Forelimb muscle (tissue), 1 donor: ENCODE measurements around the gene PTEN. TPM values are rescaled to one million over a fixed set of nuclear protein-coding genes. Genes with fewer than 3 reads are reported as not detected.
"Not testable (repeated sequence)": the region's sequence is repeated elsewhere in the genome, so short reads cannot be mapped to it uniquely, and the experiment has no call there.

Experiments used
- DNase-seq: peaks from one replicate; pipeline ENCODE4 v3.0.0-alpha.2; 2013; ENCODE audit warnings: low read depth
- polyA plus RNA-seq: library from polyadenylated mRNA; unstranded; fragments of 120-200 nt; gene quantifications from one replicate; pipeline ENCODE4 v1.2.1, GENCODE V29; 2013; ENCODE audit not compliant: insufficient read length

The PTEN gene
- polyA plus RNA-seq, 1 donor = 39.0 TPM

DNA sequence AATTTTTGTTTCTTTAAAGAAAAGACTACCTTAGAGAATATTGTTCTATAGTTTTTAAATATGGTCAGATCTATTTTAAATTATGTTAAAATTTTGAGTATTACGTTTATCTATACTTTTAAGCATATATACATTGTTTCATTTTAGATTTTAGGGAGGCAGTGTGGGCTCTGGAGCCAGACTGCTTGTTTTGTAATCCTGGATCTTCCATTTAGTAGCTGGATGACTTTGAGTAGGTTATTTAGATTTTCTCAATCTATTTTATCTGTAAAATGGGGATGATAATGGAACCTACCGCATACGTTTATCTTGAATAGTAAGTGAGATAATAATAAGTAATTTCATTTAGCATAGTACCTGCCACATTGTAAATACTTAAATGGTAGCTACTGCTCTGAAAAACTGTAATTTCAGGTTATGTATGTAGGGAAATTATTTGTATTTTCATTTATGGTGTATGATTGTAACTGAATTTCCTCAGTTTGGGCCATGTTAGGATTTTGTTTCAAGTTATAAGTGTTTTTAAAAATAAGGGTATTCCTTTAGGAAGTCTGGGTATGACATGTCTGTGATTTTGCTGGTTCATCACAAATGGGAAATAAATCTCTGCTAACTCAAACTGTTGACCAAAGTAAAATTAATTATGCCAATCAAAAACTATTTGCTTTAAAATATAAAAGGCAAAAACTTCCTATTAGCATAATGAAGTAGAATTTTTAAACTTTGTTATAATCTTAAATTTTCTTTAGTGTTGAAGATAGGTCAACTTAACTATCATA, 6.5 kb downstream of the PTEN start:
- DNase-seq = no peak

DNA sequence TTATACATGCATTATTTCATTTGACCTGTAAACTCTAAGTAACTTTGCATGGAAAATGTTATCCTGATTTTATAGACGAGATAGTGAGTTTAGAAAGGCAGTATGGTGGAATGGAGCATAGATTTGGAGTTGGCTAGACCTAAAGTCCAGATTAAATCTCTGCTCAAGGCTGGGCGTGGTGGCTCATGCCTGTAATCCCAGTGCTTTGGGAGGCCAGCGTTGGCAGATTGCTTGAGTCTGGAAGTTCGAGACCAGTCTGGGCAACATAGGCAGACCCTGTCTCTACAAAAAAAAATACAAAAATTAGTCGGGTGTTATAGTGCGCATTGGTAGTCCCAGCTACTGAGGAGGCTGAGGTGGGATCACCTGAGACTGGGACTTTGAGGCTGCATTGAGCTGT, 9.4 kb downstream of the PTEN start:
- no peak for DNase-seq

DNA sequence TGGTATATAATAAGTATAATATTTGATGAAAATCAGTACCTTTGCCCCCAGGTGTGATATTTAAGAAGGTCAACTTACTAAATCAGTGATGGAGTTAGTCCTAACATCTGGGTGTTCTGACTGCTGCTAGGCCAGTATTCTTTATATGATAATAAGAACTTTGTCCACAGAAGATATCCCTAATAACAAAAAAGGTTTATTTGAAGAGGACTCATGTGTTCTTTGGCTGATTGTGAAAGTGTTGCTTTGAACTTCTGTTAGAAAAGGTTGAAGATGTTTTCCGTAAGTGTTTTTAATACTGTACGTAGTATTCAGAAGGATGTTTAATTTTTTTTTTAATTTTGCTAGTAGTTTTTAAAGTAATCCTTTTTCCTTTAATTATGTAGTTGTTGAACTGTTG, 10.2 kb downstream of the PTEN start:
- no peak for DNase-seq

DNA sequence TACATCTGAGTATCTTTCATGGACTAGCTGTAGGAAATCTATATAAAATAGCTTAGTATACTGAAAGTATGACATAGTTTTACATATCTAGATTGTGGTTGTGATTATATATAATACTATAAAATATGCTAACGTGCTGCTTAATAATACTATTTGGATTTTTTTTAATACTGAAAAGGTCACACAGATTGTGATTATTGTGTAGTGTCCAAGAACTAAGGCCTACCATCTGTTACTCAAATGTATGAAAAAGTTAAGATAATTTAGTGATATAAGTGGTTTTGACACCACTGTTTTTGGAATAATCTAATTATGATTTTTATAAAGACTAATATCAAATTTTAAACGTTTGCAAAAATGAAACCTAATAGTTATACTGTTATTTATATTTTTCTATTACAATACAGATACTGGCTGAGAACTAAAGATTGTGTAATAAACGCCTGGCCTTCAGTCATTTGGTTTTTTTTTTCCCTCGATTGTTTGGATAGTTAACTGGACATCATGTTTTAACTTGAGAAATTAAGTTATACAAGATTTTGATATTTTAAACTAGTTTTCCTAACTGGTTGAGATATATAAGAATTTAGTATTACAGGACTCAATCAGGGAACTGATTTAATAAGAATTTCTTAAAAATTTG, 12.6 kb downstream of the PTEN start:
- DNase-seq = no peak

DNA sequence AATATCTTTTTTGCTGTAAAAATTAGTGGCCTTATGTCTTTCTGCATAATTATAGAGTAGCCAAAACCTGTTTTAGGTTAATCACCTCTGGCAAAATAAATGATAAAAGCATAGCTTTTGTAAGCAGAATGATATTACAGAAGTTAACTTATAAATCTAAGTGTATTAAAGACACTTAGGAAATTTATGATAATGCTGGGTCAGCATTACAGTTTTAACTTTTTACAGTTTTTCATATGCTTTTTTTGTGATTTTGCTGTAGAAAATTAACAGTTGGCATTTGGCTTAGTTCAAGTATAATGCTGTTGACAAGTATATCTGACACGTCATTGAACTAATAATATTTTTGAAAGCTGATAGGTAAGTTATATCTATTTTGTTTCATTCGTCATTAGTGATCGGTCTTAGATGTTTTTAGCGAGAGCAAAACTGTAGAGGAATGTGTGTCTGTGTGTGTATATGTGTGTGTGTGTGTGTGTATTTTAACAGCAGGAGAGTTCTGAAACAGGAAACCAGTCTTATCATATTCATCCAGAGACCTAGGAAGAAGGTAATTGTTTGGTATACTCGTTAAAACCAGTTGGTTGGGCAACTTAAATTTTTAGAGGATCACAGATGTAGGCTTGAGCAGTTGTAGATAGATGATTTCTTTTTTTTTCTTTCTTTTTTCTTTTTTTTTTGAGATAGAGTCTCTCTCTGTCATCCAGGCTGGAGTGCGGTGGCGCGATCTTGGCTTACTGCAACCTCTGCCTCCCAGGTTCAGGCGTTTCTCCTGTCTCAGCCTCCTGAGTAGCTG, 15.4 kb downstream of the PTEN start:
- no peak for DNase-seq

DNA sequence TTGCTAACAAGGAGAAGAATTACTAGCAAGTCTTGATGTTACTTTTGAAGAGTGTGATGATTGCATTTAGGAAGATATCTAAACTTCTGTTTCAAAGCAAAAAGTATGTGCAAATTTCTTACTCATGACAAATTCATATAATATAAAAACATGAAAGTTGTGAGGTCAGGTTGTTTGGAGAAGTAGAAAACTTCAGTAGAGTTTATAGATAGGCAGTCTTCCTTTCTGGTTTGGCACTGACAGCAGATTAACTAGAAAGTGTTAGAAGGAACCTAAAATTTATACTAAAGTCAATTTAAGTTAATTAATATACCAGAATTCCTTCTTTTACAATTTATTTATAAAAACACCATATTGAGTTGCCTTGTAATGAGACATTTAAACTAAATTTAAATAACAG, 16.9 kb downstream of the PTEN start:
- no peak for DNase-seq

DNA sequence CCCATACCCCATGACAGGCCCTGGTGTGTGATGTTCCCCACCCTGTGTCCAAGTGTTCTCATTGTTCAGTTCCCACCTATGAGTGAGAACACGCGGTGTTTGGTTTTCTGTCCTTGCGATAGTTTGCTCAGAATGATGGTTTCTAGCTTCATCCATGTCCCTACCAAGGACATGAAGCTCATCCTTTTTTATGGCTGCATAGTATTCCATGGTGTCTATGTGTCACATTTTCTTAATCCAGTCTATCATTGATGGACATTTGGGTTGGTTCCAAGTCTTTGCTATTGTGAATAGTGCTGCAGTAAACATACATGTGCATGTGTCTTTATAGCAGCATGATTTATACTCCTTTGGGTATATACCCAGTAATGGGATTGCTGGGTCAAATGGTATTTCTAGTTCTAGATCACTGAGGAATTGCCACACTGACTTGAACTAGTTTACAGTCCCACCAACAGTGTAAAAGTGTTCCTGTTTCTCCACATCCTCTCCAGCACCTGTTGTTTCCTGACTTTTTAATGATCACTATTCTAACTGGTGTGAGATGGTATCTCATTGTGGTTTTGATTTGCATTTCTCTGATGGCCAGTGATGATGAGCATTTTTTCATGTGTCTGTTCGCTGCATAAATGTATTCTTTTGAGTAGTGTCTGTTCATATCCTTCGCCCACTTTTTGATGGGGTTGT, 18.1 kb downstream of the PTEN start:
- DNase-seq = not testable (repeated sequence)

DNA sequence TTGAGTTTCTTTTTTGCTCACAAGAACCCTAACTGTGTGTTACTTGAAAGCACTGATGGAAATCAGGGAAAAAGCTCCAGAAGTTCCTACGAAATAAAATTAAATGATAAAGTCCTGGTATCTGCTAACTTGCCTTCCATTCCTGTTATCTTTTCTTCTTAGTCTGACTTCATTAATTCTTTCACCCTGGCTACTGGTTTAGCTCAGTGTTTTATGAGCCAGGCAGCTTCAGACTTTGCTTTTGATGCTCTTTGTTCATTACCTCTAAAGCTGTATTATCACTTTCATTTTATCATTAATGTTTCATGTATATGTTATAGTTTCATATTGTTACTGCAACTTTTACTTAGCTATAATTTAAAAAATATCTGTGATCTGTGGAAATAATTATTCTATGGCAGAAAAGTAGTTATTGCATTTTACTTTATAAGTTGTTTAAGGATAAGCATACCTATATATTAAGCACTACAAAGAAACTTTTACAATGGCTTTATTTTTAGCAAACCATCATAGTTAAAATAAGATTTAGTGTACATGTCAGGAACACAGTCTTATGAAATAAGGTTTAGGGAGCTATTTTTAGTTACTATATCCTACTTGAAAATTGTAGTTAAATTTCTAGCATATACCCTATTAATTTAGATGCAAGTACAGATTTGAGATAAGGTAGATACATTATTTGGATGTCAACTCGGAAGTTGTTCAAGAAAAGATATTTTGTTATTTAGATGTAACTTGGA, 19.3 kb downstream of the PTEN start:
- no peak for DNase-seq

DNA sequence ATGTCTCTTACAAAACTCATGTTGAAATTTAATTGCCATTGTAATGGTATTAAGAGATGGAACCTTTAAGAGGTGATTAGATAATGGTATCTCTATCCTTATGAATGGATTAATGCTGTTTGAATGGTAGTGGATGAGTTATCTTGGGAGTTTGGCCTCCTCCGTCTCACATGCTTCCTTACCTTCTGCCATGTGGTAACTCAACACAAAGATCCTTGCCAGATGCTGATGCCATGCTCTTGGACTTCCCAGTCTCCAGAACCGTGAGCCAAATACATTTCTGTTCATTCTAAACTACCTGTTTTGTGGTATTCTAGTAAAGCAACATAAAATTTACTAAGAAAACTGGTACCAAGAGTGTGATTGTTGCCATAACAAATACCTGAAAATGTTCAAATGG, 23.2 kb downstream of the PTEN start:
- DNase-seq = no peak

DNA sequence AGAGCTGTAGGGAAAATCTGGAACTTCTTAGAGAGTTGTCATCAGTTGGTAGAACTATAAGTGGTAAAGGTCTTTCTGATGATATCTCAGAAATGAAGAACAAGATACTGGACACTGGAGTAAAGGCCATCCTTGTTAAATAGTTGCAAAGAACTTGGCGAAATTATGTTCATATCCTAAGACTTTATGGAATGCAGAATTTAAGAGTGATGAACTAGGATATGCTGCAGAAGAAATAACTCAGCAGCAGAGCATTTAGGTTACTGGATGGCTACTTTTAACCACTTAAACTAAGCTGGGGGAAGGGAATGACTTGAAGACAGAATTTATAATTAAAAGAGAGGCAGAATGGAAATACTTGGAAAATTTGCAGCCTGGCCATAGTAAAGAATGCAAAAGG, 23.7 kb downstream of the PTEN start:
- no peak for DNase-seq

DNA sequence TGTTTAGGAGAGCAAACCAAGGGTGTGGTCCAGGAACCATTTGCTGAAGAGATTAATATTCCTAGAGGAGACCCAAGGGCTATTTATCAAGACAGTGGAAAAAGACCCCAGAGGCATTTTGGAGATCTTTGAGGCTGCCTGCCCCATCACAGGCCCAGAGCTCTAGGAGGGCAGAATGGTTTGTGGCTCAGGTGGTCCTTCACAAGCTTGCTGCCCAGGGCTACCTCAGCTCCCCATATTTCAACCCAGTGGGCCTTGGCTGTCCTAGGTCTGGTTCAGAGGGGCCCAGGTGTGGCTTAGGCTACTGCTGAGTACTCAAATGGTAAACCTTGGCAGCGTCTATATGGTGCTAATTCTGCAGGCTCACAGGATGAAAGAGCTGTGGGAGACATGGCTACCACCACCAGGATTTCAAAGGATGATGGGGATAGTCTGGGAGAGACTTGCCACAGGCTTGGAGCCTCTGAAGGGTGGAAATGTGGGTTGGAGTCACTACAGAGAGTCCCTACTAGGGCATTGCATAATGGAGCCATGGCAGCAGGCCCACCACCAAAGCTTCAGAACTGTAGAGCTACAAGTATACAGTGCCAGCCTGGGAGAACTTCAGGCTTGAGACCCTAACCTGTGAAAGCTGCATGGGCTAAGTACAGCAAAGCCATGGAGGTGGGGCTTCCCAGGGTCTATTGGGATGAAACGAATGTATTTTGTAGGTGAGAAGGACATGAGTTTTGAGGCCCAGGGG, 24.3 kb downstream of the PTEN start:
- DNase-seq = no peak

DNA sequence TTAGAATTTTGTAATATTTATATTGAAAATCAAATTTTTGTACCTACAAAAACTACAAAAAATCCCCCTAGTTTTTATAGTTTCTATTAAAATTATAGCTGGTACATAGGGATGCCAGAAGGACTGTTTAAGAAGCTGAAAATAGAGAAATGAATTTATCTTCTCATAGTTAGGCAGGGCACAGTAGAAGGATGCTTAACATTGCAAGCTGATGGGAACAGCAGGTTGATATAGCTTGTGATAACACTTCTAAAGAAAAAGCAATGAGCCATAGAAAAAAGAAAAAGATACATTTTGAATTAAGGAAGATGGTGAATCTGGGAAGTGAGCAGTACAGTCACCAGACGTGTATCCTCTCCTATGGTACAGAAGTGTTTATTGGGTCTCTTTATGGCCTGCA, 32.0 kb downstream of the PTEN start:
- DNase-seq = no peak

DNA sequence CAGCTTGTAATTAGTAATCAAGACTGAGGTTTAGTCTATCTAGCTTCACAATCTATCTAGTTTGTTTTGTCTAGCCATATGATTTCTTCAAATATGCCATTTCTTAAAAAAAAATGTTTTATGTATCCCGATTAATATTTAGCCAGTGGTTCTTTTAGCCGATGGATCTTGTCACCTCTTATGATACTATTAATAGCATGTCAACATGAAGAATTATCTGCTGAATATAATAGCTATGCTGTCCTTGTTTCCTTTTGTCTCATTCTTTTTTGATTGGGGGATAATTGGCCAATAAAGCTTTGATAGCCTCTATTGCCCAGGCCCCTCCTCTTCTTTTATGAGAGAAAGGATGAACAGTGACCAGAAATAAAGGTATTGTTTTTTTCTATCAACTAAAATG, 32.8 kb downstream of the PTEN start:
- DNase-seq = no peak

DNA sequence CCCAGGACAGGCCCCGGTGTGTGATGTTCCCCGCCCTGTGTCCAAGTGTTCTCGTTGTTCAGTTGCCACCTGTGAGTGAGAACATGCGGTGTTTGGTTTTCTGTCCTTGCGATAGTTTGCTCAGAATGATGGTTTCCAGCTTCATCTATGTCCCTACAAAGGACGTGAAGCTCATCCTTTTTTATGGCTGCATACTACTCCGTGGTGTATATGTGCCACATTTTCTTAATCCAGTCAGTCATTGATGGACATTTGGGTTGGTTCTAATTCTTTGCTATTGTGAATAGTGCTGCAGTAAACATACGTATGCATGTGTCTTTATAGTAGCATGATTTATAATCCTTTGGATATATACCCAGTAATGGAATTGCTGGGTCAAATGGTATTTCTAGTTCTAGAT, 34.5 kb downstream of the PTEN start:
- DNase-seq = not testable (repeated sequence)

DNA sequence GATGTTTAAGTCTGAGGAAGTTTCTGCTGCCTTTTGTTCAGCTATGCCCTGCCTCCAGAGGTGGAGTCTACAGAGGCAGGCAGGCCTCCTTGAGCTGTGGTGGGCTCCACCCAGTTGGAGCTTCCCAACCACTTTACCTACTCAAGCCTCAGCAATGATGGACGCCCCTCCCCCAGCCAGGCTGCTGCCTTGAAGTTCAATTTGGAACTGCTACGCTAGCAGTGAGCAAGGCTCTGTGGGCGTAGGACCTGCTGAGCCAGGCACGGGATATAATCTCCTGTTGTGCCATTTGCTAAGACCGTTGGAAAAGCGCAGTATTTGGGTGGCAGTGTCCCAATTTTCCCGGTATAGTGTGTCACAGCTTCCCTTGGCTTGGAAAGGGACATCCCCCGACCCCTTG, 40.0 kb downstream of the PTEN start:
- not testable (repeated sequence) for DNase-seq

DNA sequence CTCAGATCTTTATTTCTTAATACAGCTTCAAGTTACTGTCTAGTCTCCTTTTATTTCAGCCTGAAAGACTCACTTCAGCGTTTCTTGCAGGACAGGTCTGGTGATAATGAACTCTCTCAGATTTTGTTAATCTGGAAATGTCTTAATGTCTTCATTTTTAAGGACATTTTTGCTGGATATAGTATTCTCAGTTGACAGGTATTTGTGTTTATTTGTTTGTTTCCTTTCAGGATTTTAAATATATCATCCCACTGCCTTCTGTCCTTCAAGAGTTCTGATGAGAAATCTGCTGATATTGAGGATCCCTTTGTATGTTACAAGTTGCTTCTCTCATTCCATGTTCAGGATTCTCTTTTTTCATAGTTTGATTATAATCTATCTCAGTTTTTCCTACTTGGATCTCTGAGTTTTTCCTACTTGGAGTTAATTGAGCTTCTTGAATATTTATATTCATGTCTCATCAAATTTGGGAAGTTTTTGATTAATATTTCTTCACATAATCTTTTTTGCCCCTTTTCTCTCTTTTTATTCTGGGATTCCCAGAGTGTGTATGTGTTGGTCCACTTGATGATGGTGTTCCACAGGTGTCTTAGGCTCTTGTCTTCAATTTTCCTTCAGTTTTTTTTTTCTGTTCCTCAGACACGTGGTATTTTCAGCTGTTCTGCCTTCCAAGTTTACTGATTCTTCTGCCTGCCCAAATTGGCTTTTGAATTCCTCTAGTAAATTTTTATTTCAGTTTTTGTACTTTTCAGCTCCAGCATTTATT, 49.9 kb downstream of the PTEN start:
- DNase-seq = no peak

DNA sequence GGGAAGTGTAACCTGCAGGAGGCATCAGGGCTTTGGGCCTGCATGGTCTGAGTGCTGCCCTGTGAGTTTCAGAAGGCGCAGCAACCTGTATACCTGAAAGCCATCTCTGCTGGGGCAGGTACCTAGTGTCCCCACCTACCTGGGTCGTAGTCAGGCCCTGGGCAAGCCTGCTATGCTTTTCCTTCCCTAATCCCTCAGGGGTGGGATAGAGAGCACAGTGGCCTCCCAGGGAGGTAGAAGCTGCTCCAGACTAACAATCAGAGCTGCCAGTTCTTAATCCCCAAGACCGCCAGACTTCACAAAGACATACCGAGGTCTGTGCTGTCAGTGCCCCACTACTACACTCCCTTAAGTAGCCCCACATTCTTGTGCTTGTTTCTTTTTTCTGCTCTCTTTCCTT, 52.0 kb downstream of the PTEN start:
- DNase-seq = no peak

DNA sequence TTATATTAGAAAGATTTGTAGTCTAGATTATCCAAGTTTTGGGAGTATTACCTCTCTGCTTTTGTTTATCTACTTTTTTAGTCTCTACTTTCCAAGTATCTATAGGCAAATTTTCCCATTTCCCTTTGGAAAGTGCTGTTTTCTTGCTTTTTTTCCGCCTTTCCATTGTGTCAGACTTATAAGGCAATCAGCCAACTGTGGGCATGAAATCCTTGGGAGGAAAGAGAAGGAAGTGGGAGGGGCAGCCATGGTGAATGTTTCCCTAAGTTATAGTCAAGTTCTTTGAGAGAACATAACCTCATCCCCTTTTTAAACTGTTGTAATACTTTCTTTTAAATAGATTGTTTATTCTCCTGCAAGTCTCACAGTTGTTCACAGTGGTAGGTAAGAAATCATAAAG, 52.6 kb downstream of the PTEN start:
- DNase-seq = no peak

DNA sequence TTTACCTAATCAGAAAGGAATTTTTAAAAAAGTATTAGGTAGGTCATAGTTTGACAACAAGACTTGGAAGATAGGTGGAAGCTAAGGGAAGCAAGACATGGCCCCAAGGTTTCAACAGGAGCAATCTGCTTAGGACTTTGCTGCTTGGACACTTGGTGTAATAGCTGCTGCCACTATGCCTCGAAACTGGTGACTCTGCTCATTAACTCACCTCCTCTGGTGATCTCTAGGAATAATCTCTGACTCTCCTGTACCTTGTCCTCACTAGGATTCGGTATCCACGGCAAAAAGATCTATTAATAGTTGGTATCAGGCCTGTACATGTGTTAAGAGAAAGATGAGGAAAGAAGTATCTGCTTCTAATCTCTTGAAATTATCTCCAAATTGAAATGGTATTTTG, 53.1 kb downstream of the PTEN start:
- DNase-seq = no peak

DNA sequence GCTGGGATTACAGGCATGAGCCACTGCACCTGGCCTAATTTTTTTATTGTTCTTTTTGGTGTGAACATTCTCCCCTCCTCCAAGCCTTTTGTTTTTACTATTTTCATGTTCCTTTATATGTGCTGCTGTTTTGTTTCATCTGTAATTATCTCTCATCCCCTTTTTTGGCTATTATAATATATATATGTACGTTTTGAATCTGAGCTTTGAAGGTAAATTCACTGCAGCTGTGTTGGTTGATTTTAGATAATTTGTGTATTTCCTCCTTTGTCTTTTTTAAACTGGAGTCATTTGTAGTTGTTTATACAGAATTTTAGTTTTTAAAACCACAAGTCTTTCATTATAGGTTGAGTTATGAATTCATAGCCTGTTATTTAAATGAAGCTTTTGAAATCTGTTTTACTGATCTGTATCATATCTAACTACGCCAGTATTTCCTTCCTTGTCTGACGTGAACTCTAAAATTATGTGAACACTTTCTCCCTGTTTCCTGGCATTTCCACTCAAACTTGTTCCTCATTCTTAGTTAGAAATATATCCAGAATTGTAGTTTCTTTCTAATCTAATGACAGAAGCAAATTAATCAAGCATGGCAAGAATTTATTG, 54.9 kb downstream of the PTEN start:
- DNase-seq = no peak
